ENCODE measurements around the gene ALLC. TPM values are rescaled to one million over a fixed set of nuclear protein-coding genes. Genes with fewer than 3 reads are reported as not detected.
"Not testable (repeated sequence)": the region's sequence is repeated elsewhere in the genome, so short reads cannot be mapped to it uniquely, and the experiment has no call there.

ALLC gene
- total RNA-seq, 3 donors from 2014 or later: not detected

- no peak for TF ChIP-seq CTCF (IDR thresholded peaks at IDR 0.05)
- H3K36me3 ChIP-seq (ENCODE audit: low read depth): no peaks in the 10 kb centered on the region
- no peak overlapping the region for H3K4me3 ChIP-seq
- ATAC-seq: no peak
- no peaks in the 10 kb centered on the region for H3K4me1 ChIP-seq (ENCODE audit: low read depth)
- intact Hi-C loops (cut with DNase I, micrococcal nuclease): no loop called here
- H3K9me3 ChIP-seq: no peaks in the 10 kb centered on the region
- no peak for DNase-seq
Measured at GRCh38 chr2:3618367-3618766, 39.6 kb upstream of the ALLC start.

- Histone ChIP-seq H3K4me1 (ENCODE audit: low read depth) (no peaks in the 10 kb centered on the region), H3K9me3 (no peaks in the 10 kb centered on the region), H3K36me3 (ENCODE audit: low read depth) (no peaks in the 10 kb centered on the region), H3K4me3 (no peak overlapping the region)
- ATAC-seq (no peak), DNase-seq (no peak)
- no peak for TF ChIP-seq CTCF (IDR thresholded peaks at IDR 0.05)
- intact Hi-C loops (cut with DNase I, micrococcal nuclease): no loop called here
Measured at GRCh38 chr2:3619033-3619432, 39.0 kb upstream of the ALLC start.

- peak in 1 of 3 donors; percentile 3 for DNase-seq
- H3K4me1 ChIP-seq (ENCODE audit: low read depth); H3K36me3 ChIP-seq (ENCODE audit: low read depth); H3K4me3 ChIP-seq; H3K9me3 ChIP-seq; intact Hi-C loops (cut with DNase I, micrococcal nuclease); ATAC-seq: not testable (repeated sequence)
Measured at GRCh38 chr2:3619661-3620060, 38.3 kb upstream of the ALLC start.

GRCh38 chr2:3620834-3621233 is 37.2 kb upstream of the ALLC start:
- H3K36me3 ChIP-seq (ENCODE audit: low read depth): no peaks in the 10 kb centered on the region
- ATAC-seq: no peak
- no peak for DNase-seq
- intact Hi-C loops (cut with DNase I, micrococcal nuclease): no loop called here
- H3K4me1 ChIP-seq (ENCODE audit: low read depth): no peaks in the 10 kb centered on the region
- H3K4me3 ChIP-seq: no peak overlapping the region
- no peak for TF ChIP-seq CTCF (IDR thresholded peaks at IDR 0.05)
- no peaks in the 10 kb centered on the region for H3K9me3 ChIP-seq

- TF ChIP-seq CTCF (IDR thresholded peaks at IDR 0.05): no peak
- H3K4me1 ChIP-seq (ENCODE audit: low read depth): no peaks in the 10 kb centered on the region
- no peak overlapping the region for H3K4me3 ChIP-seq
- ATAC-seq: no peak
- no peaks in the 10 kb centered on the region for H3K36me3 ChIP-seq (ENCODE audit: low read depth)
- intact Hi-C loops (cut with DNase I, micrococcal nuclease): no loop called here
- no peak for DNase-seq
- H3K9me3 ChIP-seq: no peaks in the 10 kb centered on the region
Measured at GRCh38 chr2:3622967-3623366, 35.0 kb upstream of the ALLC start.

- H3K4me3 ChIP-seq: no peak overlapping the region
- DNase-seq: peak in 1 of 3 donors; percentile 15
- intact Hi-C loops (cut with DNase I, micrococcal nuclease): no loop called here
- ATAC-seq: no peak
- no peaks in the 10 kb centered on the region for H3K9me3 ChIP-seq
- no peak for TF ChIP-seq CTCF (IDR thresholded peaks at IDR 0.05)
- H3K36me3 ChIP-seq (ENCODE audit: low read depth): no peaks in the 10 kb centered on the region
- no peaks in the 10 kb centered on the region for H3K4me1 ChIP-seq (ENCODE audit: low read depth)
Measured at GRCh38 chr2:3624059-3624794, 33.8 kb upstream of the ALLC start.

Measured in mucosa of descending colon (tissue), 3 donors.